KOPT-K1 (cell line): ENCODE measurements around the gene UFC1.

Source experiments
- H3K27ac ChIP-seq: fragments of 200-600 bp; sonication (generic); 2 replicates; pipeline ENCODE4 v1.5.1; 2016; ENCODE audit warnings: antibody characterized with exemption, mild to moderate bottlenecking, low read depth, low read length; ENCODE audit not compliant: poor library complexity, severe bottlenecking
- H3K36me3 ChIP-seq: fragments of 200-600 bp; sonication (generic); 2 replicates; pipeline ENCODE4 v1.5.1; 2017; ENCODE audit warnings: antibody characterized with exemption, mild to moderate bottlenecking, low read length, moderate library complexity; ENCODE audit not compliant: insufficient read depth
- H3K9me3 ChIP-seq: fragments of 200-600 bp; sonication (generic); 2 replicates; pipeline ENCODE4 v1.5.1; 2017; ENCODE audit warnings: antibody characterized with exemption, low read length, mild to moderate bottlenecking; ENCODE audit not compliant: insufficient read depth, poor library complexity, severe bottlenecking

UFC1 gene

GRCh38 chr1:161172776-161173376, 19.1 kb downstream of the UFC1 start:
- H3K36me3 ChIP-seq: peaks cover 68% of the 10 kb centered on the region
- no peaks in the 10 kb centered on the region for H3K9me3 ChIP-seq
- H3K27ac ChIP-seq: no peak overlapping the region

- Histone ChIP-seq H3K36me3 (peaks cover 68% of the 10 kb centered on the region), H3K27ac (no peak overlapping the region), H3K9me3 (no peaks in the 10 kb centered on the region)
Measured at GRCh38 chr1:161173711-161174110, 19.9 kb downstream of the UFC1 start.

- Histone ChIP-seq H3K36me3 (peaks cover 58% of the 10 kb centered on the region), H3K9me3 (no peaks in the 10 kb centered on the region), H3K27ac (no peak overlapping the region)
Measured at GRCh38 chr1:161174911-161175310, 21.1 kb downstream of the UFC1 start.

GRCh38 chr1:161175771-161176453, 22.1 kb downstream of the UFC1 start:
- H3K9me3 ChIP-seq: no peaks in the 10 kb centered on the region
- H3K36me3 ChIP-seq: peaks cover 50% of the 10 kb centered on the region
- no peak overlapping the region for H3K27ac ChIP-seq

GRCh38 chr1:161176468-161177111, 22.8 kb downstream of the UFC1 start:
- H3K9me3 ChIP-seq: no peaks in the 10 kb centered on the region
- H3K36me3 ChIP-seq: peaks cover 43% of the 10 kb centered on the region
- peak overlapping the region; percentile 79 for H3K27ac ChIP-seq

- Histone ChIP-seq H3K27ac (peak within 1 kb of the TSS; percentile 79), H3K9me3 (no peaks in the 10 kb centered on the region), H3K36me3 (peaks cover 36% of the 10 kb centered on the region)
Measured at GRCh38 chr1:161177112-161177935, 23.5 kb downstream of the UFC1 start, which contains the start of gene B4GALT3. Gene B4GALT3, minus strand, starts transcription at chr1:161177507. Its CDS starts 1,447 bp downstream, at chr1:161176060.

- Histone ChIP-seq H3K9me3 (no peaks in the 10 kb centered on the region), H3K36me3 (peaks cover 30% of the 10 kb centered on the region), H3K27ac (peak overlapping the region; percentile 79)
Measured at GRCh38 chr1:161177936-161178244, 24.1 kb downstream of the UFC1 start.

GRCh38 chr1:161179698-161180097, 25.9 kb downstream of the UFC1 start:
- peaks cover 12% of the 10 kb centered on the region for H3K36me3 ChIP-seq
- no peak overlapping the region for H3K27ac ChIP-seq
- no peaks in the 10 kb centered on the region for H3K9me3 ChIP-seq

GRCh38 chr1:161180639-161181038, 26.9 kb downstream of the UFC1 start:
- no peaks in the 10 kb centered on the region for H3K9me3 ChIP-seq
- peaks cover 2% of the 10 kb centered on the region; the same call in 1 of the 2 replicates for H3K36me3 ChIP-seq
- H3K27ac ChIP-seq: no peak overlapping the region

GRCh38 chr1:161182214-161182613, 28.4 kb downstream of the UFC1 start:
- H3K9me3 ChIP-seq: no peaks in the 10 kb centered on the region
- no peak overlapping the region for H3K27ac ChIP-seq
- H3K36me3 ChIP-seq: no peaks in the 10 kb centered on the region

GRCh38 chr1:161185282-161185682, 31.5 kb downstream of the UFC1 start:
- H3K36me3 ChIP-seq: no peaks in the 10 kb centered on the region
- H3K27ac ChIP-seq: peak overlapping the region; percentile 54
- no peaks in the 10 kb centered on the region for H3K9me3 ChIP-seq

GRCh38 chr1:161185732-161186311, 32.0 kb downstream of the UFC1 start:
- H3K36me3 ChIP-seq: no peaks in the 10 kb centered on the region
- no peaks in the 10 kb centered on the region for H3K9me3 ChIP-seq
- H3K27ac ChIP-seq: peak overlapping the region; percentile 54

- Histone ChIP-seq H3K27ac (no peak overlapping the region), H3K9me3 (no peaks in the 10 kb centered on the region), H3K36me3 (no peaks in the 10 kb centered on the region)
Measured at GRCh38 chr1:161187311-161187710, 33.5 kb downstream of the UFC1 start.

GRCh38 chr1:161188381-161188780, 34.6 kb downstream of the UFC1 start:
- Histone ChIP-seq H3K36me3 (no peaks in the 10 kb centered on the region), H3K27ac (no peak overlapping the region), H3K9me3 (no peaks in the 10 kb centered on the region)

- H3K36me3 ChIP-seq: no peaks in the 10 kb centered on the region
- no peak overlapping the region for H3K27ac ChIP-seq
- no peaks in the 10 kb centered on the region for H3K9me3 ChIP-seq
Measured at GRCh38 chr1:161189036-161189435, 35.3 kb downstream of the UFC1 start.
